Measurements from ENCODE around the gene HPS5. TPM values are rescaled to one million over a fixed set of nuclear protein-coding genes. Genes with fewer than 3 reads are reported as not detected.

The HPS5 gene
- polyA plus RNA-seq, 1 experiment: 15.3 TPM

DNA sequence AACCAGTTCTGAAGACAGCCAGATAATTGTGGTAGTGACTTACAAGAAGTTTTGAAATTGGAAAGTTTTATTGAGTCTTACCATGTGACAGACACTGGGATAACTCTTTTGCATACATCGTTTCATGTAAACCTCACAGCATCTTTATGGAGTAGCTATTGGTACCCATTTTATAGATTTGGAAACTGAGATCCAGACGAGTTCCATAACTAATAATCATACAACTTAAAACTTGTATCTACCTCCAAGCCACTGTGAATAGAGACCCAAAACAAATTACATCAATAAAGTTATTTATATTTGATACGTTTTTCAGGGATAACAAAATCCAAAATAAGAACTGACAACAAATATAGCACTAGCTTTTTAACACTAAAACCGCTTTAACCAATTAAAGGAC lies 36.7 kb upstream of the HPS5 start:
- peaks cover 6% of the 10 kb centered on the region for H3K36me3 ChIP-seq (ENCODE audit: control insufficient read depth, insufficient read depth, low read length)
- ChIA-PET POLR2A (interaction anchor here (1.0 kb wide), 1 partner anchor 36 kb away, joined by 4 read pairs; the partner anchor contains the start of gene LDHA), CTCF (interaction anchor here (1.2 kb wide), 1 partner anchor 24 kb away, joined by 5 read pairs; no protein-coding TSS in a partner anchor)
- no peak overlapping the region for H3K4me3 ChIP-seq (ENCODE audit: low read depth, low read length)
- no peak for DNase-seq (ENCODE audit: low read depth)
- no peaks in the 10 kb centered on the region for H3K27me3 ChIP-seq (ENCODE audit: control insufficient read depth, insufficient read depth, low read length)
- TF ChIP-seq CTCF (IDR thresholded peaks at IDR 0.05; ENCODE audit: insufficient read depth, low read depth, low read length): no peak

DNA sequence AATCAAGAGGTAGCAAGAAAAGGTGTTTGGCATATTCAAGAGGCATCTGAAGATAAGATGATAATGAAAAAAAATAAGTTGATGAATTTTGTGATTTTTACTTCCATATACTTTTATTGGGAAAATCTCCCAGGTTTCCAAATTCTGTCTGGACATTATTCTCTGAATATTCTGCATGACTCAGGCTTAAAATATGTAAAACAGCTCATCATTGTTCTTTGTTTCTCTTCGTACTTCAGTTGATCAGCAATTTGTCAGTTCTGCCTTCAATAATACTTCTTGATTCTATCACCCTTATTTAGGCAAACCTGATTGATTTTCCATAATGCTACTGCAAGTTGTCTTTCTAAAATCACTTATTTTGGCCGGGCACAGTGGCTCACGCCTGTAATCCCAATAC lies 30.6 kb upstream of the HPS5 start:
- ChIA-PET CTCF (no interaction called here), POLR2A (interaction anchor here (1.2 kb wide), 1 partner anchor 42 kb away, joined by 9 read pairs; the partner anchor contains the start of gene LDHA)
- no peak for DNase-seq (ENCODE audit: low read depth)
- Histone ChIP-seq H3K27me3 (ENCODE audit: control insufficient read depth, insufficient read depth, low read length) (no peaks in the 10 kb centered on the region), H3K36me3 (ENCODE audit: control insufficient read depth, insufficient read depth, low read length) (0 out of 2 replicates have a peak, but pooled peaks cover 2% of the 10 kb centered on the region), H3K4me3 (ENCODE audit: low read depth, low read length) (no peak overlapping the region)
- no peak for TF ChIP-seq CTCF (IDR thresholded peaks at IDR 0.05; ENCODE audit: insufficient read depth, low read depth, low read length)

DNA sequence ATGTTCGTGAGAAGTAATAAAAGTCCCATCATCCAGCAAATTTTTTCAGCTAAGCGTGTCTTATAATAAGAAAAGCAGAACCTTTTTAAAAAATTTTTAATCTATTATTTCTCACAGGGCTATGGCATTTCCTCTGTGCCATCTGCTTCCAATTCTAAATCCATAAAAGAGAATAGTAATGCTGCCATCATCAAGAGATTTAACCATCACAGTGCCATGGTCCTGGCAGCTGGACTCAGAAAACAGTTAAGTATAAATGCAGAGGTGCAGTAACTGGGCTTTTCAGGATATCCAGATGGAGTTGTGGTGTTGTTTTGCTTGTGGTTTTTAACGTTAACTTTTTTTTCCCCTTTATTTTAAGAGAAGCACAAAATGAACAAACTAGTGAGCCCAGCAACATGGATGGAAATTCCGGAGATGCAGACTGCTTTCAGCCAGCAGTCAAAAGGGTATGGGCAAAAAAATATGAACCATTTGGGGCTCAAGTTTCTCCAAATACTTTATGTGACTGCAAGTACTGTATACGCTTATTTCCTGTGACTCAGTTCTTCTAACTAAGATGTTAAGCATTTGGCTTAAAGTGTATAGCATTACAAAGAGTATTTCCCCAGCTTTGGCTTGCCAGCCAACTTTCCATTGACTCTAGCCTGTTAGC lies 25.7 kb upstream of the HPS5 start:
- POLR2A ChIA-PET: interaction anchor here (1.0 kb wide), 1 partner anchor 48 kb away, joined by 3 read pairs; no protein-coding TSS in a partner anchor
- H3K4me3 ChIP-seq (ENCODE audit: low read depth, low read length): no peak overlapping the region
- peaks cover 6% of the 10 kb centered on the region; the same call in 1 of the 2 replicates for H3K36me3 ChIP-seq (ENCODE audit: control insufficient read depth, insufficient read depth, low read length)
- DNase-seq (ENCODE audit: low read depth): peak; percentile 63
- CTCF ChIA-PET: interaction anchor here (0.6 to 2.4 kb wide), 2 partner anchors 103 to 113 kb away, joined by 3 to 8 read pairs; no protein-coding TSS in a partner anchor
- H3K27me3 ChIP-seq (ENCODE audit: control insufficient read depth, insufficient read depth, low read length): no peaks in the 10 kb centered on the region
- no peak for TF ChIP-seq CTCF (IDR thresholded peaks at IDR 0.05; ENCODE audit: insufficient read depth, low read depth, low read length)

DNA sequence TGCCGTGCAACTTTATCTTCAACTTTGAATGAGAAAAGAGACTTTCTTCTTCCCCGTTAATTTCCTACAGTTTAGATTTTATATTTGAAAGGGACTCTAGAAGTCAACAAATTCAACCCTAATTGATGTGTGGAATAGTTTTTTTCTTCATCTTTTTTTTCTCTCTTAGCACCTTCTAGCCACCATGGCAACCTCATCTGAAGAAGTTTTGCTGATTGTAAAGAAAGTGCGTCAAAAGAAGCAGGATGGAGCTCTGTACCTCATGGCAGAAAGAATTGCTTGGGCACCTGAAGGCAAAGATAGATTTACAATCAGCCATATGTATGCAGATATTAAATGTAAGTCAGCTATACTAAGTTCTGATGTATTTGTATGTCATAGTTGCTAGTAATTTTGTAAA lies 11.0 kb upstream of the HPS5 start:
- POLR2A ChIA-PET: no interaction called here
- H3K4me3 ChIP-seq (ENCODE audit: low read depth, low read length): no peak overlapping the region
- H3K36me3 ChIP-seq (ENCODE audit: control insufficient read depth, insufficient read depth, low read length): peaks cover 21% of the 10 kb centered on the region
- H3K27me3 ChIP-seq (ENCODE audit: control insufficient read depth, insufficient read depth, low read length): no peaks in the 10 kb centered on the region
- DNase-seq (ENCODE audit: low read depth): no peak
- CTCF ChIA-PET: no interaction called here
- no peak for TF ChIP-seq CTCF (IDR thresholded peaks at IDR 0.05; ENCODE audit: insufficient read depth, low read depth, low read length)

- POLR2A ChIA-PET: no interaction called here
Observed at GRCh38 chr11:18332302-18332701, 10.4 kb upstream of the HPS5 start.

More at GRCh38 chr11:18332302-18332701, 10.4 kb upstream of the HPS5 start:
- no peaks in the 10 kb centered on the region for H3K27me3 ChIP-seq (ENCODE audit: control insufficient read depth, insufficient read depth, low read length)
- no peak for DNase-seq (ENCODE audit: low read depth)
- H3K36me3 ChIP-seq (ENCODE audit: control insufficient read depth, insufficient read depth, low read length): peaks cover 21% of the 10 kb centered on the region
- H3K4me3 ChIP-seq (ENCODE audit: low read depth, low read length): no peak overlapping the region
- no peak for TF ChIP-seq CTCF (IDR thresholded peaks at IDR 0.05; ENCODE audit: insufficient read depth, low read depth, low read length)
- CTCF ChIA-PET: no interaction called here
